H9 (cell line): ENCODE data around the gene GABBR2. TPM values are rescaled to one million over a fixed set of nuclear protein-coding genes. Genes with fewer than 3 reads are reported as not detected.

Experiments used
- DNase-seq: peaks from one replicate; pipeline ENCODE4 v3.0.0-alpha.2; 2017
- H2AFZ ChIP-seq: one replicate; pipeline ENCODE4 v1.6.1; 2013; ENCODE audit warnings: mild to moderate bottlenecking, low read length, control low read depth, moderate library complexity
- H2AK5ac ChIP-seq: 2 replicates; pipeline ENCODE4 v1.6.1; 2013; ENCODE audit warnings: low read length, control low read depth, mixed read lengths; ENCODE audit not compliant: insufficient read length
- H2BK120ac ChIP-seq: one replicate; pipeline ENCODE4 v1.6.1; 2013; ENCODE audit warnings: low read depth, mild to moderate bottlenecking, low read length, control low read depth, inconsistent platforms; ENCODE audit not compliant: poor library complexity, severe bottlenecking
- H2BK12ac ChIP-seq: 2 replicates; pipeline ENCODE4 v1.6.1; 2013; ENCODE audit warnings: low read length, control low read depth, mixed read lengths, low read depth; ENCODE audit not compliant: insufficient read length
- H2BK15ac ChIP-seq: 2 replicates; pipeline ENCODE4 v1.6.1; 2013; ENCODE audit warnings: low read depth, low read length, control low read depth
- H2BK20ac ChIP-seq: one replicate; pipeline ENCODE4 v1.6.1; 2013; ENCODE audit warnings: low read depth, mild to moderate bottlenecking, low read length, control low read depth, inconsistent platforms; ENCODE audit not compliant: poor library complexity, severe bottlenecking
- H2BK5ac ChIP-seq: 2 replicates; pipeline ENCODE4 v1.6.1; 2013; ENCODE audit warnings: low read length, control low read depth, mixed read lengths; ENCODE audit not compliant: insufficient read length
- H3K14ac ChIP-seq: 2 replicates; pipeline ENCODE4 v1.6.1; 2013; ENCODE audit warnings: low read length, control low read depth; ENCODE audit not compliant: insufficient read depth
- H3K18ac ChIP-seq: 2 replicates; pipeline ENCODE4 v1.6.1; 2013; ENCODE audit warnings: low read depth, mild to moderate bottlenecking, mixed read lengths, low read length, control low read depth; ENCODE audit not compliant: insufficient read length
- H3K23ac ChIP-seq: 2 replicates; pipeline ENCODE4 v1.6.1; 2013; ENCODE audit warnings: low read length, control low read depth, mixed read lengths, low read depth; ENCODE audit not compliant: insufficient read length
- H3K23me2 ChIP-seq: 2 replicates; pipeline ENCODE4 v1.6.1; 2013; ENCODE audit warnings: low read depth, mild to moderate bottlenecking, mixed read lengths, low read length, control low read depth; ENCODE audit not compliant: insufficient read length, poor library complexity, severe bottlenecking
- H3K27ac ChIP-seq: 2 replicates; pipeline ENCODE4 v1.5.1; 2013; ENCODE audit warnings: low read length, control low read depth, mixed read lengths, low read depth; ENCODE audit not compliant: insufficient read length
- H3K27me3 ChIP-seq: 2 replicates; pipeline ENCODE4 v1.6.1; 2013; ENCODE audit warnings: low read length, control low read depth, inconsistent platforms; ENCODE audit not compliant: insufficient read depth
- H3K4ac ChIP-seq: 2 replicates; pipeline ENCODE4 v1.6.1; 2013; ENCODE audit warnings: low read depth, mild to moderate bottlenecking, control low read depth, inconsistent platforms, low read length, moderate library complexity
- H3K4me1 ChIP-seq: 2 replicates; pipeline ENCODE4 v1.6.1; 2013; ENCODE audit warnings: low read length, control low read depth, inconsistent platforms; ENCODE audit not compliant: insufficient read depth
- H3K4me2 ChIP-seq: 2 replicates; pipeline ENCODE4 v1.6.1; 2013; ENCODE audit warnings: low read length, control low read depth, mixed read lengths; ENCODE audit not compliant: insufficient read length, insufficient read depth
- H3K56ac ChIP-seq: 2 replicates; pipeline ENCODE4 v1.6.1; 2013; ENCODE audit warnings: low read depth, mild to moderate bottlenecking, mixed read lengths, low read length, control low read depth; ENCODE audit not compliant: insufficient read length
- H3K79me1 ChIP-seq: 2 replicates; pipeline ENCODE4 v1.6.1; 2013; ENCODE audit warnings: low read depth, mild to moderate bottlenecking, moderate library complexity, low read length, control low read depth, inconsistent platforms; ENCODE audit not compliant: insufficient read depth, poor library complexity, severe bottlenecking
- H3K79me2 ChIP-seq: 2 replicates; pipeline ENCODE4 v1.6.1; 2013; ENCODE audit warnings: low read length, control low read depth, inconsistent platforms; ENCODE audit not compliant: insufficient read depth
- H3K9ac ChIP-seq: 2 replicates; pipeline ENCODE4 v1.6.1; 2013; ENCODE audit warnings: low read length, control low read depth, mixed read lengths; ENCODE audit not compliant: insufficient read length; ENCODE audit errors: extremely low read depth
- H3K9me3 ChIP-seq: one replicate; pipeline ENCODE4 v1.6.1; 2013; ENCODE audit warnings: low read depth, low read length, inconsistent platforms; ENCODE audit not compliant: control insufficient read depth
- H3T11ph ChIP-seq: one replicate; pipeline ENCODE4 v1.6.1; 2013; ENCODE audit warnings: mild to moderate bottlenecking, low read length, control low read depth, inconsistent platforms
- H4K20me1 ChIP-seq: one replicate; pipeline ENCODE4 v1.6.1; 2013; ENCODE audit not compliant: control insufficient read depth, insufficient read length, insufficient read depth
- H4K5ac ChIP-seq: 2 replicates; pipeline ENCODE4 v1.6.1; 2013; ENCODE audit warnings: low read depth, mild to moderate bottlenecking, mixed read lengths, low read length, control low read depth; ENCODE audit not compliant: insufficient read length
- H4K8ac ChIP-seq: replicated peaks from 2 replicates; pipeline ENCODE4 v1.6.1; 2013; ENCODE audit warnings: low read length, control low read depth, mixed read lengths, low read depth; ENCODE audit not compliant: insufficient read length
- H4K91ac ChIP-seq: 2 replicates; pipeline ENCODE4 v1.6.1; 2013; ENCODE audit warnings: low read depth, mild to moderate bottlenecking, moderate library complexity, mixed read lengths, low read length, control low read depth; ENCODE audit not compliant: insufficient read length
- H3K27ac Mint-ChIP-seq, 3 experiments: 2 replicates in 2 of 3; 3 replicates in 1 of 3; pipeline ENCODE4 v1.8.0; 2020 to 2021; ENCODE audit warnings: mixed read lengths in 3 of 3, mild to moderate bottlenecking in 1 of 3, moderate library complexity in 1 of 3
- H3K27me3 Mint-ChIP-seq: 2 replicates; pipeline ENCODE4 v1.8.0; 2021; ENCODE audit warnings: low read depth, mild to moderate bottlenecking, moderate library complexity, mixed read lengths
- H3K36me3 Mint-ChIP-seq, 3 experiments: 2 replicates in 2 of 3; 3 replicates in 1 of 3; pipeline ENCODE4 v1.8.0; 2020 to 2021; ENCODE audit warnings: low read depth in 3 of 3, mixed read lengths in 3 of 3; ENCODE audit not compliant: insufficient read depth in 1 of 3
- H3K4me1 Mint-ChIP-seq, 2 experiments: 2 replicates each; pipeline ENCODE4 v1.8.0; 2020; ENCODE audit warnings: mixed read lengths in 2 of 2
- H3K4me3 Mint-ChIP-seq, 2 experiments: 2 replicates in 1 of 2; 3 replicates in 1 of 2; pipeline ENCODE4 v1.8.0; 2020 to 2021; ENCODE audit warnings: mild to moderate bottlenecking in 2 of 2, mixed read lengths in 2 of 2, moderate library complexity in 1 of 2
- H3K9me3 Mint-ChIP-seq, 2 experiments: 2 replicates in 1 of 2; 3 replicates in 1 of 2; pipeline ENCODE4 v1.8.0; 2020; ENCODE audit warnings: mild to moderate bottlenecking in 2 of 2, mixed read lengths in 2 of 2, moderate library complexity in 1 of 2
- CTCF ChIP-seq: fragments of 200-600 bp; sonication (generic); conservative IDR thresholded peaks from 3 replicates; pipeline ENCODE4 v1.8.0; 2021; ENCODE audit warnings: antibody characterized with exemption, mild to moderate bottlenecking
- WGBS: extraction: QIAGEN DNeasy Blood & Tissue Kit; methylation state at CpG from one replicate; pipeline ENCODE4 v1.1.7; 2013; ENCODE audit warnings: missing lambda C conversion rate, low lambda C conversion rate, mixed read lengths; ENCODE audit not compliant: insufficient read length; ENCODE audit errors: extremely low coverage; 5-methylcytosine and 5-hydroxymethylcytosine counted together
- total RNA-seq: library from RNA; stranded (reverse); gene quantifications from 2 replicates; pipeline ENCODE4 v1.2.1, GENCODE V29; 2021

GABBR2 gene
- total RNA-seq, 1 experiment from 2014 or later, result 0.66 TPM

- Mint-ChIP-seq H3K27ac (peak overlapping the region in 1 of 3 experiments; percentile 53; a peak in 1 of 7 replicates), H3K9me3 (no peaks in the 10 kb centered on the region), H3K4me3 (no peak overlapping the region), H3K27me3 (peaks cover 5% of the 10 kb centered on the region), H3K4me1 (peaks cover 3 to 5% of the 10 kb centered on the region in 2 experiments; a peak in 2 of 4 replicates), H3K36me3 (no peaks in the 10 kb centered on the region)
- Histone ChIP-seq H2BK15ac (no peak overlapping the region), H3K4ac (no peak overlapping the region), H2BK20ac (no peak overlapping the region), H3K27ac (no peak overlapping the region), H3K9ac (no peak overlapping the region), H2BK5ac (no peak overlapping the region), H2BK120ac (no peak overlapping the region), H2AFZ (no peak overlapping the region), H4K5ac (no peak overlapping the region), H3K18ac (no peak overlapping the region), H3K79me2 (no peaks in the 10 kb centered on the region), H2BK12ac (no peak overlapping the region), H3K14ac (no peak overlapping the region), H3K23me2 (no peaks in the 10 kb centered on the region), H4K8ac (no peak overlapping the region), H2AK5ac (no peak overlapping the region), H3K56ac (no peak overlapping the region), H3K23ac (no peak overlapping the region), H3K79me1 (no peaks in the 10 kb centered on the region), H3K4me2 (no peak overlapping the region), H3K9me3 (no peaks in the 10 kb centered on the region), H4K20me1 (no peaks in the 10 kb centered on the region), H3K27me3 (no peaks in the 10 kb centered on the region), H4K91ac (no peak overlapping the region), H3K4me1 (no peaks in the 10 kb centered on the region), H3T11ph (no peak overlapping the region)
- no peak for TF ChIP-seq CTCF
- DNase-seq, result no peak
- WGBS, result no CpG with 5 or more reads among the region's 4 CpGs
Observed at GRCh38 chr9:98667005-98667640, 41.6 kb downstream of the GABBR2 start.
